ENCODE data around the gene KLHL40.

The KLHL40 gene

DNA sequence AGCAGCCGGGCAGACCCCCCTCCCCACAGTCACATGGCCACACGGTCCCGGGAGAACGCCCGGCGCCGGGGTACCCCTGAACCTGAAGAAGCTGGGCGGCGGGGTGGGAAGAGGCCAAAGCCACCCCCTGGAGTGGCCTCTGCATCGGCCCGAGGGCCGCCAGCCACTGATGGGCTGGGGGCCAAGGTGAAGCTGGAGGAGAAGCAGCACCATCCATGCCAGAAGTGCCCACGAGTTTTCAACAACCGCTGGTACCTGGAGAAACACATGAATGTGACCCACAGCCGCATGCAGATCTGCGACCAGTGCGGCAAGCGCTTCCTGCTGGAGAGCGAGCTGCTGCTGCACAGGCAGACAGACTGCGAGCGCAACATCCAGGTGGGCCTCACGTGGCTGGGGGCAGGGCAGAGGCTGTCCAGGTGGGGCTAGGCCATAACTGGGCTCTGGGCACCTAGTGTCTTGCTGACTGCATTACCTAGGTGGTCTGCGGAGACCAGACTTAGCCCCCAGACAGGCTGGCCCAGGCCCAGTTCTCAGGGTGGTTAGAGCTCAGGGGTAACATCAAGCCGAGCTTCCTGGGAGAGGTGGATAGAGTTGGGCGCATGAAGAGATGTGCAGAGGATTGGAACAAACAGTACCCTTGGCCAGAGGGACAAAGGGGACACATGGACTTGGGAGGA, 25.7 kb upstream of the KLHL40 start:
- DNase-seq (ENCODE audit: low read depth, low spot score) = no peak

DNA sequence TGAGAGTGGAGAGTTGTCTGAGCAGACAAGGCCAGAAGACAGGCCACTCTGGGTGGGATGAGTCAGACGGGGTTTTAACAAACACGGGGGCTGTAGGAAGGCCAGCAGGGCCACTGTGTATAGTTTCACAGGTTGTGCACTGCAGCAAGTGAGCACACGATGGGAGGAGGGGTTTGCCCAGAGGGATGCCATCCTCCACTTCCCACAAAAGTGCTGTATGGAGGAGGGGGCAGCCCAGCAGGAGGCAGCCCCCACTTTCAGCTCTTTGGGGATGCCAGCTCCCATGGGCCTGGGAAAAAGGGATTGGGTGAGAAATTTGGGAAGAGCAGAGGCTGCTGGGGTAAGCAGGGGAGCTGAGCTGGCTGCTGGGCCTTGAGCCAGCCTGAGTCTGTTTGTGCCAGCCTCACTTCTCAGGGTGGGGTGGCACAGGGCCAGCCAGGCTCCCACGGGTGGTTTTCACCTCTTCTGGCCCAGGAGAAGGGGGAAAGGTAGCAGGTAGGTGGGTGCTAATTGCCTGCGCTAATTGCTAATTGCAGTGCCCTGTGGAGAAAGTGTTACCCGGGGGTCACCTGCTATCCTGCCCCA, 25.1 kb upstream of the KLHL40 start:
- no peak overlapping the region for H3K9ac ChIP-seq (ENCODE audit: insufficient read length)

More for the DNA sequence above, 25.7 kb upstream of the KLHL40 start:
- H3K27ac ChIP-seq = no peak overlapping the region
- H3K4me3 ChIP-seq = no peak overlapping the region
- no peaks in the 10 kb centered on the region for H3K9me3 ChIP-seq (ENCODE audit: low read depth, low read length)
- H3K9ac ChIP-seq (ENCODE audit: insufficient read length) = no peak overlapping the region
- no peak for TF ChIP-seq FOXP2 (optimal IDR thresholded peaks at IDR 0.05; ENCODE audit: control extremely low read depth, extremely low read length, insufficient read depth)
- no peak for TF ChIP-seq EZH2 (IDR thresholded peaks at IDR 0.05)
- TF ChIP-seq POLR2AphosphoS5 (IDR thresholded peaks at IDR 0.05; ENCODE audit: borderline replicate concordance, low read depth, low read length) = no peak
- H3K36me3 ChIP-seq (ENCODE audit: insufficient read depth, low read length) = no peaks in the 10 kb centered on the region

DNA sequence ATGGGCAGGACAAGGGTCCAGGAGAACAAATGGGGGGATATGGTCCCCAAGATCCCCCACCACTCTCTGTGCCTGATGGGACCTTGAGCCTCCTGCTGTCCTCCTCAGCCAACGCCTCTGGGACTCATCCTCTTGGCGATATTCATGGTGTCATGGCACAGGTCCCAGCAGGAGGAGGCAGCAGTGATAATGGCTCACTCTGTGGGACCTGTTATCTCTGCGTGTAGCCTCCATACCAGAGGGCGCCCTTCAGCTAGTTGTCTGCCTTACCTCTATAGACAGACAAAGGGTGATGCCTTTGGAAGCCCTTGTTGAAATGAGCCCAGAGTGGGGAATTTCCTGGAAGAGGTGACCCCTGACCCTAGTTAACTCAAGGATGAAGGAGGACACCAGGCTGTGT, 24.4 kb upstream of the KLHL40 start:
- Histone ChIP-seq H3K4me3 (no peak overlapping the region), H3K9ac (ENCODE audit: insufficient read length) (no peak overlapping the region), H3K36me3 (ENCODE audit: insufficient read depth, low read length) (no peaks in the 10 kb centered on the region), H3K9me3 (ENCODE audit: low read depth, low read length) (no peaks in the 10 kb centered on the region), H3K27ac (no peak overlapping the region)
- DNase-seq (ENCODE audit: low read depth, low spot score) = no peak
- TF ChIP-seq FOXP2 (optimal IDR thresholded peaks at IDR 0.05; ENCODE audit: control extremely low read depth, extremely low read length, insufficient read depth) = no peak
- TF ChIP-seq POLR2AphosphoS5 (IDR thresholded peaks at IDR 0.05; ENCODE audit: borderline replicate concordance, low read depth, low read length) = no peak
- TF ChIP-seq EZH2 (IDR thresholded peaks at IDR 0.05) = no peak

More for the DNA sequence above, 25.1 kb upstream of the KLHL40 start:
- TF ChIP-seq POLR2AphosphoS5 (IDR thresholded peaks at IDR 0.05; ENCODE audit: borderline replicate concordance, low read depth, low read length) (no peak), FOXP2 (optimal IDR thresholded peaks at IDR 0.05; ENCODE audit: control extremely low read depth, extremely low read length, insufficient read depth) (no peak), EZH2 (IDR thresholded peaks at IDR 0.05) (no peak)
- no peaks in the 10 kb centered on the region for H3K9me3 ChIP-seq (ENCODE audit: low read depth, low read length)
- no peaks in the 10 kb centered on the region for H3K36me3 ChIP-seq (ENCODE audit: insufficient read depth, low read length)
- H3K4me3 ChIP-seq = no peak overlapping the region
- no peak overlapping the region for H3K27ac ChIP-seq
- DNase-seq (ENCODE audit: low read depth, low spot score) = no peak

DNA sequence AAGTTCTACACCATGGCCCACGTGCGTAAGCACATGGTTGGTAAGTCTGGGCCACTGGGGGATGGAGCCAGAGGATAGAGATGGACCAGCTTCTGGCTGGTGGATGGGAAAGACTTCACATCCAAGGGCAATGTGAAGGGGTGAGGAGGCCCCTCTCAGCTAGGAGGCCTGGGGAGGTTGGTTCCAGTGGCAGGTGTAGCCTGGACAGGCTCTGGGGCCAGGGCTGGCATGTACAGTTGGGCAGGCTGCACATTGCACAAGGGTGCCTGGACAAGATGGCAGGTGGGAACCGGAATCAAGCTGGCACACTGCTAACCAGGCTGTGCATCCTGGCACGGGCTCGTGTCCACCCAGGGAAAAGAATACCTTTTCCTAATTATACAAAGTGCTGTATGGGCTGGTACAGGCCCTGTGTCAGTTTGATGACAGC, 23.7 kb upstream of the KLHL40 start:
- no peaks in the 10 kb centered on the region for H3K36me3 ChIP-seq (ENCODE audit: insufficient read depth, low read length)
- no peaks in the 10 kb centered on the region for H3K9me3 ChIP-seq (ENCODE audit: low read depth, low read length)
- TF ChIP-seq POLR2AphosphoS5 (IDR thresholded peaks at IDR 0.05; ENCODE audit: borderline replicate concordance, low read depth, low read length) (no peak), EZH2 (IDR thresholded peaks at IDR 0.05) (no peak), FOXP2 (optimal IDR thresholded peaks at IDR 0.05; ENCODE audit: control extremely low read depth, extremely low read length, insufficient read depth) (no peak)
- H3K27ac ChIP-seq = no peak overlapping the region
- DNase-seq (ENCODE audit: low read depth, low spot score) = no peak
- H3K4me3 ChIP-seq = no peak overlapping the region
- H3K9ac ChIP-seq (ENCODE audit: insufficient read length) = no peak overlapping the region

DNA sequence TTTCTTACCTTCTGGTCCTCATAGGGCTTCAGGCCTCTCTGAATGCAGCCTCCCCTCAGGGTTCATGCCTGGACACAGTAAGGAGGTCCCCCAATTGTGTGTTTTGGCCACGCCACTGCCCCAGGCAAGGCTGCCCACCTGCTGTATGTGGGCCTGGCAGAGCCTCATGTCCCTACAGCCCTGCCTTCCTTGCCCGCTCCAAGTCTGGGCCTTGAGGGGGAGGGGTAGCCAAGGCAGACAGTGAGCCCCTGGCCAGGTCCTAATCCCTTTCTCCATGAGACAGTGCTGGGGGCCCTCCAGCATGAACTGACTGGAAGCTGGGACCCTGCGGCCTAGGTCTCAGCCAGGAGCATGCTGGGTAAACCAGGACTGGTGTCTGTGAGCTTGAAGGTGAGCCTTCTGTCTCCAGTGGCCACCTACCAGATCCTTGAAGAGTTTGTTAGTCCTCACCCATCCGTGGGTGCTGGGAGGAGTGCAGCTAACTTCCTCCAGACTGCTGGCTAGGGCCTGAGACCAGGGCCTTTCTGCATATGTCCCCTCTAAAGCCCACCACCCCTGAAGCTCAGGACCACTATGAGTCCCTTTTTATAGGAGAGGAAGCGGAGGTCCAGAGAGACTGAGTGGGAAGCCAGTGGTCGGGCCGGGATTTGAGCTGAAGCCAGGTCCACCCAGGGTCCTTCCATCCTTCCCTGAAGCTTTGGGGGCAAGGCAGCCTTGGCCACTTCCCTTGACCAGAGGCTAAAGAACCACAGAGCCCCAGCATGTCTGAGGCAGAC, 23.1 kb upstream of the KLHL40 start:
- no peak overlapping the region for H3K4me3 ChIP-seq
- no peak overlapping the region for H3K27ac ChIP-seq
- no peaks in the 10 kb centered on the region for H3K36me3 ChIP-seq (ENCODE audit: insufficient read depth, low read length)
- no peak overlapping the region for H3K9ac ChIP-seq (ENCODE audit: insufficient read length)
- TF ChIP-seq POLR2AphosphoS5 (IDR thresholded peaks at IDR 0.05; ENCODE audit: borderline replicate concordance, low read depth, low read length) (no peak), FOXP2 (optimal IDR thresholded peaks at IDR 0.05; ENCODE audit: control extremely low read depth, extremely low read length, insufficient read depth) (no peak), EZH2 (IDR thresholded peaks at IDR 0.05) (no peak)
- H3K9me3 ChIP-seq (ENCODE audit: low read depth, low read length) = no peaks in the 10 kb centered on the region
- no peak for DNase-seq (ENCODE audit: low read depth, low spot score)

DNA sequence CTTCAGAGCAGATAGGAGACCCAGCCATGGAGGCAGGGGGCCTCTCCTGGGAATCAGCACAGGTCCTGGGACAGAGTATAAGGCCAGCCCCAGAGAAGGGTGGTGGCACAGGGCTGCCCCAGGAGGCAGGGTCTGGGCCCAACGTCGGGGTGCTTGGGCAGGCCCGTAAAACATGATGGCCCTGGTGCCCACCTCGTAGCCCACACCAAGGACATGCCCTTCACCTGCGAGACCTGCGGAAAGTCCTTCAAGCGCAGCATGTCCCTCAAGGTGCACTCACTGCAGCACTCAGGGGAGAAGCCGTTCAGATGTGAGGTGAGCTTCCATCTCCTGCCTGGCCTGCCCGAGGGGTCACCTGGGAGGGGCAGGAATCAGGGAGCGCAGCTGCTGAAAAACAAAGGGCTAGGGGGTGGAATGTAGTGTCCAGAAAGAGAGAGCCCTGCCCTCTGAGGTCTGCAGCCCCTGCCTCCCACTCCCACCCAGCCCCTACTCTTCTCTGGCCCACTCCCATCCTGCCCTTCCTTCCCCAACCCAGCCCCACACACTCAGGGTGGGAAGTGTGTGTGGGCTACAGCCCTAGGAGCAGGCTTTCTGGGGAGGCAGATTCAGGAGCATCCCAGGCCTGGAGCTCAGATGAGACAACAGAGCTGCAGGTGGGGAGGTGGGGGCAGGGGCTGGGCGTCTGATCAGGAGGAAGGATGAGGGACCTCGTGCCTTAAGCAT, 22.4 kb upstream of the KLHL40 start:
- Histone ChIP-seq H3K4me3 (no peak overlapping the region), H3K9me3 (ENCODE audit: low read depth, low read length) (no peaks in the 10 kb centered on the region), H3K9ac (ENCODE audit: insufficient read length) (no peak overlapping the region), H3K27ac (no peak overlapping the region), H3K36me3 (ENCODE audit: insufficient read depth, low read length) (no peaks in the 10 kb centered on the region)
- TF ChIP-seq POLR2AphosphoS5 (IDR thresholded peaks at IDR 0.05; ENCODE audit: borderline replicate concordance, low read depth, low read length) (no peak), FOXP2 (optimal IDR thresholded peaks at IDR 0.05; ENCODE audit: control extremely low read depth, extremely low read length, insufficient read depth) (no peak), EZH2 (IDR thresholded peaks at IDR 0.05) (no peak)
- DNase-seq (ENCODE audit: low read depth, low spot score) = no peak

DNA sequence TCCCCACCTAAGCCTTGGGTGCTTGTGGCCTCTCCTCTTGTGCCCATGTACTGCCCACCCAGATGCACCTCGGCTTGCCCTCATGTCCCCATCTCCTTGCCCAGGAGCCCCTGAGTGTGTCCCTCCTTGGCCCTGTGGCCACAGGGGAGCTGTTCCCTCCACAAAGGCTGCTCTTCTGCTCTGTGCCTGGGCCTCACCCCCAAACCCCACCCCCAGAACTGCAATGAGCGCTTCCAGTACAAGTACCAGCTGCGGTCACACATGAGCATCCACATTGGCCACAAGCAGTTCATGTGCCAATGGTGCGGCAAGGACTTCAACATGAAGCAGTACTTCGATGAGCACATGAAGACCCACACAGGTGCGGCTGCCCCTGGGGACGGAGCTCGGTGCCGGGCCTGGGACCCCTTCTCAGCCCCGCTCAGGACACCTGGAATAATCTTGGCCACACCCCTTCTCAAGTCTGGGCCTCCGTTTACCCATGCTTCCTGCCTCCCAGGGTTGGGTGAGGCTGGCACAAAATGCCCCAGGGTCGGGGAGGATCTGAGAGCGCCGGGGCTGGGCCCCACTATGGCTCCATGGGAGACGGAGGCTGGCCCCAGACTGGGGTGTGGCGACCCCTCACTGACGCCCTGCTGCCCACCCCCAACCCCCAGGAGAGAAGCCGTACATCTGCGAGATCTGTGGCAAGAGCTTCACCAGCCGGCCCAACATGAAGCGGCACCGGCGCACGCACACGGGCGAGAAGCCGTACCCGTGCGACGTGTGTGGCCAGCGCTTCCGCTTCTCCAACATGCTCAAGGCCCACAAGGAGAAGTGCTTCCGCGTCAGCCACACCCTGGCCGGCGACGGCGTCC, 21.5 kb upstream of the KLHL40 start:
- TF ChIP-seq POLR2AphosphoS5 (IDR thresholded peaks at IDR 0.05; ENCODE audit: borderline replicate concordance, low read depth, low read length) (no peak), EZH2 (IDR thresholded peaks at IDR 0.05) (no peak), FOXP2 (optimal IDR thresholded peaks at IDR 0.05; ENCODE audit: control extremely low read depth, extremely low read length, insufficient read depth) (no peak)
- Histone ChIP-seq H3K27ac (no peak overlapping the region), H3K4me3 (no peak overlapping the region), H3K36me3 (ENCODE audit: insufficient read depth, low read length) (no peaks in the 10 kb centered on the region), H3K9ac (ENCODE audit: insufficient read length) (no peak overlapping the region), H3K9me3 (ENCODE audit: low read depth, low read length) (no peaks in the 10 kb centered on the region)
- no peak for DNase-seq (ENCODE audit: low read depth, low spot score)
